ENCODE measurements around the gene ADRA2B.

DNA sequence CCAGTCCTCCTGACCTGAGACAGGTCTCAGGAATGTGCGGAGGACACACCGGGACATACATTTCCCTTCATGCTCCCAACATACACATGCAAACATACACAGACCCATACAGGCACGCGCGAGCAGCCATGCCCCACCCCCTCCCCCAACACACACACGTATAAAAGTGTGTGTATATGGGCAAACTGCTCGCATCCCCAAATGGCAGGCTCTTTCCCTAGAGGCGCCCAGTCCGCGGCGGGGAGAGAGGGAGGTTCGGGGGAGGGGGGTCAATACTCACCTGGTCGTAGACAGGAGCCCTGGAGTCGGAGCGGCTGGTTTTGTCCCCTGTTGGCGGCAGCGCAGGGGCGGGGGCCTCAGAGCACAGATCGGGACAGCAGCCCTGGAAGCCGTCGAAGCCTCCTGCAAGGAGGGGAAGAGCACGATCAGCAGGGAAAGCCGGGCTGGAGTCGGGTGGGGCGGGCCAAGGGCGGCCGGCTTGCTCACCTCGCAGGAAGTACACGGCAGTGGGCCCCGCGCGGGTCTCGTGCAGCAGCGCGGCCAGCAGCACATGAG is 28.2 kb upstream of the ADRA2B start:
- TF ChIP-seq, protein P1, sequence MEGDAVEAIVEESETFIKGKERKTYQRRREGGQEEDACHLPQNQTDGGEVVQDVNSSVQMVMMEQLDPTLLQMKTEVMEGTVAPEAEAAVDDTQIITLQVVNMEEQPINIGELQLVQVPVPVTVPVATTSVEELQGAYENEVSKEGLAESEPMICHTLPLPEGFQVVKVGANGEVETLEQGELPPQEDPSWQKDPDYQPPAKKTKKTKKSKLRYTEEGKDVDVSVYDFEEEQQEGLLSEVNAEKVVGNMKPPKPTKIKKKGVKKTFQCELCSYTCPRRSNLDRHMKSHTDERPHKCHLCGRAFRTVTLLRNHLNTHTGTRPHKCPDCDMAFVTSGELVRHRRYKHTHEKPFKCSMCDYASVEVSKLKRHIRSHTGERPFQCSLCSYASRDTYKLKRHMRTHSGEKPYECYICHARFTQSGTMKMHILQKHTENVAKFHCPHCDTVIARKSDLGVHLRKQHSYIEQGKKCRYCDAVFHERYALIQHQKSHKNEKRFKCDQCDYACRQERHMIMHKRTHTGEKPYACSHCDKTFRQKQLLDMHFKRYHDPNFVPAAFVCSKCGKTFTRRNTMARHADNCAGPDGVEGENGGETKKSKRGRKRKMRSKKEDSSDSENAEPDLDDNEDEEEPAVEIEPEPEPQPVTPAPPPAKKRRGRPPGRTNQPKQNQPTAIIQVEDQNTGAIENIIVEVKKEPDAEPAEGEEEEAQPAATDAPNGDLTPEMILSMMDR (IDR thresholded peaks at IDR 0.05; ENCODE audit: poor library complexity): no peak
- no peak for TF ChIP-seq EZH2 (IDR thresholded peaks at IDR 0.05; ENCODE audit: borderline replicate concordance)
